Measurements from ENCODE around the gene LATS2.

The LATS2 gene

DNA sequence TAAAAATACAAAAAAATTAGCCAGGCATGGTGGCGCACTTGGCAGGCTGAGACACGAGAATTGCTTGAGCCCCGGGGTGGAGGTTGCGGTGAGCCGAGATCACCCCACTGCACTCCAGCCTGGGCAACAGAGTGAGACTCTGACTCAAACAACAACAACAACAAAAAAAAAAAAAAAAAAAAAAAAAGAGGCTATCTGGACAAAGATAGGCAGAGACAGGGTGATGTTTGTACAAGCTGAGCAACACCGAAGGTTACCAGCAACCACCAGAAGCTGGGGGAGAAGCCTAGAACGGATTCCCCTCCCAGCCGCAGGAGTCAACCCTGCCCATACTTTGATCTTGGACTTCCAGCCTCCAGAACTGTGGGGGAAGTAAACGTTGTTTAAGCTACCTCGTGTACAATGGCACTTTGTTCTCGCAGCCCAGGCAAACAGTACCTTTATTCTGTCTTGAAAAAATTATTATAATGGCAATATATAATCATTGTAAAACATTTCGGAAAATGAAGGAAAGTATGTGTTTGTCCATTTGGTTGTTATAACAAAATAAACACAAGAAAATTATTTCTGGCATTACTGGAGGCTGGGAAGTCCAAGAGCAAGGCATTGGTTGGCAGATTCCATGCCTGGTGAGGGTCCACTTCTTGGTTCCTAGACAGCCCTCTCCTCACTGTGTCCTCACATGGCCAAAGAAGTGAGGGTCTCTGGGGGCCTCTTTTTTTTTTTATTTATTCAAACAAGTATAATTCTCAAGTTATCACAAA, 39.8 kb upstream of the LATS2 start:
- DNase-seq (ENCODE audit: low read depth): no peak
- in situ Hi-C loops (cut with HindIII; ENCODE audit: low sequenced_read_pairs): no loop called here
- TF ChIP-seq, protein P1, sequence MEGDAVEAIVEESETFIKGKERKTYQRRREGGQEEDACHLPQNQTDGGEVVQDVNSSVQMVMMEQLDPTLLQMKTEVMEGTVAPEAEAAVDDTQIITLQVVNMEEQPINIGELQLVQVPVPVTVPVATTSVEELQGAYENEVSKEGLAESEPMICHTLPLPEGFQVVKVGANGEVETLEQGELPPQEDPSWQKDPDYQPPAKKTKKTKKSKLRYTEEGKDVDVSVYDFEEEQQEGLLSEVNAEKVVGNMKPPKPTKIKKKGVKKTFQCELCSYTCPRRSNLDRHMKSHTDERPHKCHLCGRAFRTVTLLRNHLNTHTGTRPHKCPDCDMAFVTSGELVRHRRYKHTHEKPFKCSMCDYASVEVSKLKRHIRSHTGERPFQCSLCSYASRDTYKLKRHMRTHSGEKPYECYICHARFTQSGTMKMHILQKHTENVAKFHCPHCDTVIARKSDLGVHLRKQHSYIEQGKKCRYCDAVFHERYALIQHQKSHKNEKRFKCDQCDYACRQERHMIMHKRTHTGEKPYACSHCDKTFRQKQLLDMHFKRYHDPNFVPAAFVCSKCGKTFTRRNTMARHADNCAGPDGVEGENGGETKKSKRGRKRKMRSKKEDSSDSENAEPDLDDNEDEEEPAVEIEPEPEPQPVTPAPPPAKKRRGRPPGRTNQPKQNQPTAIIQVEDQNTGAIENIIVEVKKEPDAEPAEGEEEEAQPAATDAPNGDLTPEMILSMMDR (IDR thresholded peaks at IDR 0.05; ENCODE audit: low read depth, low read length, missing control alignments): no peak
- no peak overlapping the region for H3K4me3 ChIP-seq (ENCODE audit: low read depth, low read length)

DNA sequence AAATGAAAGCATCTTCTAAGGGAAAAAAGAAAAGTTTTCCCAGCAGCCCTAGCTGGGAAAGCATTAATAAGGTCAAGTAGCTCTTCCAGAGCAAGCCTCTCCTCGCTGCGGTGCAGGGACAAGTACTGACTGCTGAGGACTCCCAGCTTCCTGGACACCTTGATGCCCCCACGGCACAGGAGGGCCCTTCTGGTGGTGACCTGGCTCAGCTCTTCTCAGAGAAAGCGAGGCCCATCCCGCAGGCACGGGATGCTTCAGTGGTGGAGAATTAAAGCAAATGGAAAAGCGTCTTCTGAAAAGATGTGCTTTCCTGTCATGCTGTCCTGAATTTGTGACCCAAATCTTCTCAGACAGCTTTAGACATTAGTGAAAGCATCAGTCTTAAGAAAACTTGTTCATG, 38.8 kb upstream of the LATS2 start:
- in situ Hi-C loops (cut with HindIII; ENCODE audit: low sequenced_read_pairs): no loop called here
- TF ChIP-seq, protein P1 (IDR thresholded peaks at IDR 0.05; ENCODE audit: low read depth, low read length, missing control alignments): no peak

DNA sequence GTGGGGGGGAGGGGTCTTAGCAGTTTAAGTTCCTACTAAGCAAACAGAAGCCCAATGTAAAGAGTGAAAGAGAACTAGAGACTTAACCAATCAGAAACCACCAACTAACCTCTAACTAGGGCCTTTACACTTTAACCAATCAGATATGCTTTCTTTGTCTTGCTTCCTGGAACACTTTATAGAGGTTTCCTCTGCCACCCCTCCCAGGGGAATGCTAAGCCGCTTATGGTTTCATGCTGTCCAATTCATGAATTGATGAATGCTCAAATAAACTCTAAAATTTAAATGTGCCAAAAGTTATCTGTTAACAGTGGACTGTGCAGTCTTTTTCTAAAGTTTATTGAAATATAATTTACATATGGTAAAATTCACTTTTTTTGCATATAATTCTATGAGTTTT, 33.9 kb upstream of the LATS2 start:
- in situ Hi-C loops (cut with HindIII; ENCODE audit: low sequenced_read_pairs): no loop called here
- TF ChIP-seq, protein P1 (IDR thresholded peaks at IDR 0.05; ENCODE audit: low read depth, low read length, missing control alignments): no peak
- DNase-seq (ENCODE audit: low read depth): no peak
- H3K4me3 ChIP-seq (ENCODE audit: low read depth, low read length): no peak overlapping the region

More for the DNA sequence above, 38.8 kb upstream of the LATS2 start:
- H3K4me3 ChIP-seq (ENCODE audit: low read depth, low read length): no peak overlapping the region
- DNase-seq (ENCODE audit: low read depth): no peak

DNA sequence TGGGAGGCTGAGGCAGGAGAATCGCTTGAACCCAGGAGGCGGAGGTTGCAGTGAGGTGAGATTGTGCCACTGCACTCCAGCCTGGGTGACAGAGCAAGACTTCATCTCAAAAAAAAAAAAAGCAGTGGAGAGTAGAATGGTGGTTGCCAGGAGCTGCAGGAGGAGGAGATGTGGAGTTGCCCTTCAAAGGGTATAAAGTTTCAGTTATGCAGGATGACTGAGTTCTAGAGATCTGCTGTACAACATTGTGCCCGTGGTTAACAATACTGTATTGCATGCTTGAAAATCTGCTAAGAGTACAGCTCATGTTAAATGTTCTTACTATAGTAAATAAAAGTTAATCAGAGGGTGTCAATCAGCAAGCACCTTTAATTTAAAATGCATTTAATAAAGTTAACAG, 28.4 kb upstream of the LATS2 start:
- no peak for DNase-seq (ENCODE audit: low read depth)
- TF ChIP-seq, protein P1 (IDR thresholded peaks at IDR 0.05; ENCODE audit: low read depth, low read length, missing control alignments): no peak
- in situ Hi-C loops (cut with HindIII; ENCODE audit: low sequenced_read_pairs): no loop called here
- no peak overlapping the region for H3K4me3 ChIP-seq (ENCODE audit: low read depth, low read length)

DNA sequence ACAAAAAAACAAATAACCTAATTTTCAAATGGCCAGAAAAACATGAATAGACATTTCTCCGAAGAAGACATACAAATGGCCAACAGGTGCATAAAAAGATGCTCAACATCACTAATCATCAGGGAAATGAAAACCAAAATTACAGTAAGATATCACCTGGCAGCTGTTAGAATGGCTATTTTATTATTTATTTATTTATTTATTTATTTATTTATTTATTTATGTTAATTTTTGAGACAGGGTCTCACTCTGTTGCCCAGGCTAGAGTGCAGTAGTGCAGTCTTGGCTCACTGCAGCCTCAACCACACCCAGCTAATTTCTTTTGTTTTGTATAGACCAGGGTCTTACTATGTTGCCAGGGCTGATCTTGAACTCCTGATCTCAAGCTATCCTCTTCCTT, 27.1 kb upstream of the LATS2 start:
- in situ Hi-C loops (cut with HindIII; ENCODE audit: low sequenced_read_pairs): no loop called here
- no peak for DNase-seq (ENCODE audit: low read depth)
- H3K4me3 ChIP-seq (ENCODE audit: low read depth, low read length): no peak overlapping the region
- TF ChIP-seq, protein P1 (IDR thresholded peaks at IDR 0.05; ENCODE audit: low read depth, low read length, missing control alignments): no peak

DNA sequence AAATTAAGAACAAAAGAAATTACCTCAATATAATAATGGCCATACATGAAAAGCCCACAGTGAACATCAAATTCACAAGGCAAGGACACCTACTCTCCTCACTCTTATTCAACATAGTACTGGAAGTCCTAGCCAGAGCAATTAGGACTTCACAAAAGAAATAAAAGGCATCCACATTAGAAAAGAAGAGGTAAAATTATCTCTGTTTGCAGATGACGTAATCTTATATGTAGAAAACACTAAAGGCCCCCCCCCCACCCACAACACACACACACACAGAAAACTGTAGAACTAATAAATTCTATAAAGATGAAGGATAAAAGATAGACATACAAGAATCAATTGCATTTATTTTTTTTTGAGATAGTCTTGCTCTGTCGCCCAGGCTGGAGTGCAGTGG, 25.5 kb upstream of the LATS2 start:
- TF ChIP-seq, protein P1 (IDR thresholded peaks at IDR 0.05; ENCODE audit: low read depth, low read length, missing control alignments): no peak
- DNase-seq (ENCODE audit: low read depth): no peak
- no peak overlapping the region for H3K4me3 ChIP-seq (ENCODE audit: low read depth, low read length)
- in situ Hi-C loops (cut with HindIII; ENCODE audit: low sequenced_read_pairs): no loop called here

Measured in astrocyte of the cerebellum (primary cell).